GM19043 (cell line): ENCODE measurements around the gene SH3RF3.
"Not testable (repeated sequence)": the region's sequence is repeated elsewhere in the genome, so short reads cannot be mapped to it uniquely, and the experiment has no call there.

ENCODE experiments used
- ATAC-seq: cut with Tn5 transposase; IDR thresholded peaks from one replicate; pipeline ENCODE4 v1.9.1; 2021; ENCODE audit warnings: low read depth; ENCODE audit not compliant: unreplicated experiment

The SH3RF3 gene

DNA sequence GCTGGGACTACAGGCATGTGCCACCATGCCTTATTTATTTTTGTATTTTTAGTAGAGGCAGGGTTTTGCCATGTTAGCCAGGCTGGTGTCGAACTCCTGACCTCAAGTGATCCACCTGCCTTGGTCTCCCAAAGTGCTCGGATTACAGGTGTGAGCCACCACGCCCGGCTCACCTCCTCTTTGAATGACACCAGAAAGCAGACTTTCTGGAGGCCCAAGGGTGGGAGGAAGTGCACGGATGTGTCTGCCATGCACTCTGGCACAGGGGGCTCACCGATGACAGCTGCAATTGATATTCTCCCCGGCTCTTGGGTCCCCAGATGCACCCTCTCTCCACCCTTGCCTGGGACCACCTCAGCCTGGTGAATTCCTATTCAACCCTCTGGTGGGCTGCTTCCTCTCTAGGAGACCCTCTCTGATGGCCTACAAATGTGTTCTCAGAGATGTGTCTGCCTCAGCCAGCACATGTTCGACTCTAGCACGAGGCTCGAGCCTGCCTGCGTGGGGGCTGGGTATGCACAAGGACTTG, 397.5 kb downstream of the SH3RF3 start:
- ATAC-seq: no peak

DNA sequence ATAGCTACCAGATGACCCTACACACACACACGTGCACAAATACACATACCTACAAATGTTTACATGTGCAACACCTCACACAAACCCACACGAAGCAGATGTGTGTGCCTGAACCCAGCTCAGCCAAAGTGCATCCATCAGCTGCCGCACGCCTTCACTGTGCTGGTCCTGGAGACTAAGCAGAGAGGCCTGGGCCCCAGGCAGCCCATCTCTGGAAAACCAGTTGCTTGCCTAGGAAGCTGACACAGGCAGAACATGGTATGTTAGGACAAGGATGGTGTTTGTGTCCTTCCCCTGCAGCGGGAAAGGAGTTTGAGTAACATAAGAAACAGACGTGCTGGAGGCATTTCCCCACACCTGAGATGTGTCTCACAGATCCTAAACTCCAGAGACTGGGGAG, 398.1 kb downstream of the SH3RF3 start:
- ATAC-seq: no peak

GRCh38 chr2:109527846-109528705, 399.1 kb downstream of the SH3RF3 start:
- no peak for ATAC-seq

DNA sequence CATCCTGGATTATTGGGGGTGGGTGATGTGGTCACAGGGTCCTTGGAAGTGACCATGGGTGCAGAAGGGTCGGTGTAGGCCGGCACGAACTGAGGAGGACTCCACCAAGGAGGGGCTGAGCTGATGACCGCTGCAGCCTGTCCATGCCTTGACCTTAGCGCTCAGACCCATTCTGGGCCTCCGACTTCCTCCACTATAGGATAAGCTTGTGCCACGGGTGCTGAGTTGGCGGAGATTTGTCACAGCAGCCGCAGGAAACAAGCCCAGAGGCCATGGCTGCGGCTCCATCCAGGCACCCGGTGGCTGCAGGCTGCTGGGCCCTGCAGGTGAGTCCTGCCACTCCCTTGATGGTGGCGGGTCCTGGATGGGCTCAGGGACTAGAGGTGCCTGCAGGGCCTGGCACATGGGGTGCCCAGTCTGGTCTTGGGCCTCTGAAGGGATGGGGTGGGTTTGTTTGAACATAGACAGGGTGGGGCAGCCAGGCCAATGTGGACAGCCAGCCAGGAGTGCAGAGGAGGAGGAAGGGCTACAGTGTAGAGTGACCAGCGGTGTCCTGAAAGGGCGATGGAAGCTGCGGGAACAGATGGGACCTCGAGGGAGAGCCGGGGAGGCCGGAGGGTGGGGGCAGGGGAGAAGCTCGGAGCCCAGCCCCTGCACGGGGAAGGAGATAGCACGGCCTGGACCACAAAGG, 400.0 kb downstream of the SH3RF3 start:
- ATAC-seq: no peak

DNA sequence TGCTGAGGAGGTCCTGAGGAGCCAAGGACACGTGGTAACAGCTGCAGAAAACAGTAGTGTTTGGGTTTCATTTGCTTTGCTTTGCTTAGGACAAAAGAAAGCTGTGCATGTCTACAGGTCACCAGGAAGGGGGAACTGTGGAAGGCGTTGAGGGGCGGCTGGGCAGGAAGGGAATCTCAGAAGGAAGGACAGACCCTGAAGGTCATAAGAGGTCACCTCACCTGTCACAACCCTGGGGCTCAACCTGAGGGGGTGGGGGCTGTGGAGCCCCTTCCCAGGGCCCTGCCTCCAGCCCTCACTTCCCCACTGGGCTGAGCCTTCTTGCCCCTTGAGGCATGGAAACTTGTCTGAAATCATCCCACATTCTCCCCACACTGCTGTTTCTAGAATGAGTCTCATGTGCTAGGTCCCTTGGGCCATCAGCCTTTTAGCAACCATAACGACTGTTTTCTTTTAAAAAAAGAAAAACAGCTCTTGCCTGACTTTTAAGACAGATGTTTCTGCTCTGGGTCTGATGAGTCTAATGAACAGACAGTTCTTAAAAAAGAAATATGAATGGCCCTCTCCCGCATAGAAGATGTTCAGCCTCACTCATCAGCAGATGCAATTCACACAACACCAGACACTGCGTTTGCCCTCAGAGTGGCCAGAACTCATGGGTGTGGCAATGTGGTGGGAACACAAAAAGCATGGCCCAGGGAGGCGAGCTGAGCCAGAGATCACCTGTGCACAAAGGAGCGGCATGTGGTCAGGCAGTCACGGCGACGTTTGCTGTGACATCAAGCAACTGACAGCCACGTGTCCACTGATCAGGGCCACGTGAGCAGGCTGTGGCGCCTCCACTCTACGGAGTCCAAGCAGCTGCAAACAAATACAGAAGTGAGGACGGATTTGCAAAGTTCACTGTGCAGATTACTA, 400.8 kb downstream of the SH3RF3 start:
- no peak for ATAC-seq

DNA sequence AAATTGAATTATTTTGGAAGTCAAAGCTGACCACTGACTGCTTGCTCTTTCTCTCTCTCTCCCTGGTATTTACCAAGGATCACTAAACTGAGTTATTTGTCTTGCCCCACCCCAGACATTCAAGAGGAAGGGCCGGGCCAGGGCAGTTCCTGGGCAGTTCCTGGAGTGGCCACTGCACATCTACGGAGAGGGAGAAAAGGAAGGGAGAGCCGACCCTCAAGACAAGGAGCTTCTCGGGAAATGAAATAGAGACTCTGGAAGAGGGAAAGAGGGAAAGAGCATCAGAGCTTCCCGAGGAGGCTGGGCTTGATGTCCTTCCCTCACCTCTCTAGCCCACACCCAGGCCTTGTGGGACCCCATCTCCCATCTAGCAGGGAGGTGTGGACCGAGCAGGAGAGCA, 401.7 kb downstream of the SH3RF3 start:
- no peak for ATAC-seq

DNA sequence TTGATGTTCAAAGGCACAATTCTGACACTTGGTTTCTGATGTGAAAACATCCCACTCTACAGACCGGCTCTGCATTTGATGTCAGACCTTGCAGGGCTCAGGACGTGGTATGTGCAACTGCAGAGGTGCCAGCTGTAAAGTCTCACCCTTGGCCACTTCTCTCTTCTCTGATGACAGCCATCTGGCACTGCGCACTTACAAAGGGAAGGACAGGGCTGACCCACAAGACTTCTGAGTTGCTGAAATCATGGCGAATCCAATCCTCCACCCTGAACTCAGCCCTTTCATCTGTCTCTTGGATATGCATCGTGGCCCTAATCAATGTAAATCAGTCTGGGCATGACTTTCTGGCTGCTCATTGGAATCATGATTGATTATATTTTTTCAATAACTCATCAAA, 402.2 kb downstream of the SH3RF3 start:
- ATAC-seq: no peak

DNA sequence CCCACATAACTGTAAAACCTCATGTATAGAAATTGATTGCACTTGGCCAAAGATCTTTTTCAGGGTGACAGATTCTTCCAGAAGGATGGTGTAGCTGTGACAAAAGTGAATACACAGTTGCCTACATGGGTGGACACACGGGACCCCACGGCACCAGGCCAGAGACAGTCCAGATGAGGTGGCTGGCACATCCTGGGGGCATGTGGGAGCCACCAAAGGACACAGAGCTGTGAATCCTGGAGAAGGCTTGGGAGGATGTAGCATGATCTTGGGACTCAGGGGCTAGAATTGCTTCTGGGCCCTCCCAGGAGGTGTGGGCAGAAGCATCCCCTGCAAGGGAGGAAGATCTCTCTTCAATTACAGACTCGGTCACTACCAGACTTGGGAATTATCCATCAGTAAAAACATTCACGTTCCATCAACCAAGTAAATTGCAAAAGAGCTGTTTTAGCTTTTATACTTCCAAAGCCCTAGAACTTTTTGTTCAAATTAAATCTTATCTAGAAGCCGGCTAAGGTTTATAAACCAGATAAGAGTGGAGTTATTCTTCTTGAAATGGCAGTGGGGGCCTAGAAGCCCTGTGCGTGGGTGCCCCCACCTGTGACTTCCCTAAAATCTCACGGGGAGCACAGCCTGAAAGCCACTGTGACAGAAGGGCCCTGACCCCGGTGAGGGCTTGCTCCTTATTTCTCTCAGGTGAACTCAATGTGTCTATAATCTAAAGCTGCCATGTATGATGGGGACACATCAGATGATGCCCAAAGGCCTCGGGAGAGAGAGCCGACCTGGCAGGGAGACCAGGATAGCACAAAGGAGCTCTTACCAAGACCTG, 403.1 kb downstream of the SH3RF3 start:
- no peak for ATAC-seq

- no peak for ATAC-seq
These were observed 403.7 kb downstream of the SH3RF3 start for GRCh38 chr2:109532728-109533076.

DNA sequence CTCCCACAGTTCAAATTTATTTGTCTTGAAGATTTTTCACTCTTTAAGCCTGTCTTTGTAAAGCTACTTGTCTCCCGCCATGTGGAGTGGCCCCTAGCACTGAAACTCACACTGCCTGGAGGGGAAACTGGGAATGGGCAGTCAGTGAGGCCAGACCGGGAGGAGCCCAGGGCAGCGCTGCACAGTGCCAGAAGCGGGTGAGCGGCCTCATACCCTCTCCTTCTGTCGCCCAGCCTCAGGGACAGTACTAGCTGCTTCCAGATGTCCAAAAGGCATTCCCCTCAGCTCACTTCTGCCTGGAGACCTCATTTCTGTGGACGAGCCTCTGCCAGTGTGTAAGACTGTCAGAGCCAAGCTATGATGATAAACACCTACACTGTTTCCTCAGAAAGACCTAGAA, 404.8 kb downstream of the SH3RF3 start:
- no peak for ATAC-seq

DNA sequence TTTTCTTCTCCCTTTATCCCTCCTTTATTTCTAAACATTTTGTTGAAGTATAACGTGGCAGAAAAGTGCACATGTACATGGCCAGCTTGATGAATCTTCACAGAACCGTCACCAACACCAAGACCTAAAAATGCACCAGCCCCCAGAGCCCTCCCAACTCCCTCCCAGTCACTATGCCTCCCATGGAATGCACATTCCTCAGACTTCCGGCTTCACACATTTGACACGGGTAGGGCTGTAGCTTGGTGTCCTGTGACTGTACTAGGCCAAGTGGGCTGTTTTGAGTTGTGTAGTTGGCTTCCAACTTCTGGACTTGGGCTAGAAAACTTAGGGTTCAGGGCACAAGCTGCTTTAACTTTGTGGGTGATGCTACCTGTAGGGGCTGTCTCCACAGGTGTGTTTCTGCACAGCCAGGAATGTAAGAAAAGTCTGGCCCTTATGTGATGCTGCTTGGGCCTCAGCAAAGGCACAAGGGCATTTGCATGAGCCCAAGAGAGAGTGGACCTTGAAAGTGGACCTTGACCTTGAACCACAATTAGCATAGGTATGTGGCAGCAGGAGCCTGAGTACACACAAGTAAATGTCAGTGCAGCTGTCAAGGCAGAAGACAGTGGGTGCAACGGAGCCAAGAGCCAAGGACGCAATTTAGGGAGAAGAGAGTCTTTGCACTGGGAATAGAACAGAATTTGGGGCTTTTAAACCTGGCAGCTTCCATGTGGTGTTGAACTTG, 406.4 kb downstream of the SH3RF3 start:
- ATAC-seq: no peak

GRCh38 chr2:109536556-109536955, 407.6 kb downstream of the SH3RF3 start:
- not testable (repeated sequence) for ATAC-seq

DNA sequence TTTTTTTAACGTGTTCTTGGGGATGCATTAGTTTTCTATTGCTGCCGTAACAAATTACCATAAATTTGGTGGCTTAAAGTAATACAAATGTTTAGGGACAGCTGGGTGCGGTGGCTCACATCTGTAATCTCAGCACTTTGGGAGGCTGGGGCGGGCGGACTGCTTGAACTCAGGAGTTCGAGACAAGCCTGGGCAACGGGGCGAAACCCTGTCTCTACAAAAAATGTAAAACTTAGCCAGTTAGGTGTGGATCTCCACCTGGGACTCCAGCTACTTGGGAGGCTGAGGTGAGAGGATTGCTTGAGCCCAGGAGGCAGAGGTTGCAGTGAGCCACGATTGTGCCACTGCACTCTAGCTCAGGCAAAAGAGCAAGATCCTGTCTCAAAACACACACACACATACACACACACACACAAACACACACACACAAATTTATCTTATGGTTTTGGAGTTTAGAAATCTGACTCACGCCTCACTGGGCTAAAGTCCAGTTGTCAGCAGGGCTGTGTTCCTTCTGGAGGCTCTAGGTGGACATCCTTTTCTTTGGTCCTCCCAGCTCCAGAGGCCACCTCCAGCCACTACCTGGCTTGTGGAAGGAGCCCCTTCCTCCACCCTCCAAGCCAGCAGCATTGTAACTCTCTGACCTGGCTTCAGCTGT, 408.7 kb downstream of the SH3RF3 start:
- no peak for ATAC-seq

- ATAC-seq: no peak
These were observed 409.5 kb downstream of the SH3RF3 start for GRCh38 chr2:109538546-109538945.

DNA sequence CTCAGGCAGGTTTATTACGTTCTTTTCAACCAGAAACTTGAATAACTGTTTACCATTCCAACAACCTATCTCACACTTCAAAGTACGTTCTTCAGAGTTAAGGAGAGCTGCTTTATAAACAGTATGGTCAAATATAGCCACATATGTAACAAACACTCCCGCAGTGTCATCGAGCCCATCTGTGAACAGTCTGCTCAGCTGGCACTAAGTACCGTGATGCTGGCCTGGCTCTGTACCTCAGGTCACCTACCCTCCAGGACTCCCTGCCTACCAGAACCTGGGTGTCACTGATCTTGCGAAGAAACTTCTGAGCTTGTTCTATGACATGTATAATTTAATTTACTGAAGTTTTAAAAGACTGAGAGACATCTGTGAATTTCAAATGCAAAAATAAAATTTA, 413.4 kb downstream of the SH3RF3 start:
- no peak for ATAC-seq

GRCh38 chr2:109545828-109546713, 417.1 kb downstream of the SH3RF3 start:
- peak; percentile 83 for ATAC-seq

- ATAC-seq: no peak
These were observed 418.3 kb downstream of the SH3RF3 start for GRCh38 chr2:109547280-109547679.
